Left colon (tissue), 2 donors: Measurements from ENCODE around the gene MCM5. TPM values are rescaled to one million over a fixed set of nuclear protein-coding genes. Genes with fewer than 3 reads are reported as not detected.
A peak's percentile ranks its signal among the peaks of the same experiment; 100 is the strongest.

Experiments
- ATAC-seq: fragments of 200-7000 bp; cut with Tn5 transposase; one replicate; pipeline ENCODE4 v1.9.1; 2020; ENCODE audit warnings: mild to moderate bottlenecking, moderate library complexity
- DNase-seq, 2 donors: peaks; one replicate each; pipeline ENCODE4 v3.0.0-alpha.2; 2020
- intact Hi-C, 2 donors: fragments of 100-400 bp; cut with DNase I in 1 of 2; cut with micrococcal nuclease in 1 of 2; formaldehyde crosslinking; loops; one replicate each; pipeline versions ENCODE4 v1.11.2 to v1.14.0; 2022; cut with DNase I, micrococcal nuclease
- total RNA-seq, 2 donors: library from RNA; stranded (reverse); fragmentation: NEBNext Ultra II Directional; extraction: Animal tissue kit (Norgen Biotek cat#: 25700); gene quantifications; one replicate each; pipeline ENCODE4 v1.2.1, GENCODE V29; 2021
- donor health status: DM: no; HTN: no; CAD: no.
- donor health status: DM: yes; HTN: yes; CAD: no.

MCM5 gene
- total RNA-seq, 2 donors from 2014 or later = 17.2 to 32.0 TPM

DNA sequence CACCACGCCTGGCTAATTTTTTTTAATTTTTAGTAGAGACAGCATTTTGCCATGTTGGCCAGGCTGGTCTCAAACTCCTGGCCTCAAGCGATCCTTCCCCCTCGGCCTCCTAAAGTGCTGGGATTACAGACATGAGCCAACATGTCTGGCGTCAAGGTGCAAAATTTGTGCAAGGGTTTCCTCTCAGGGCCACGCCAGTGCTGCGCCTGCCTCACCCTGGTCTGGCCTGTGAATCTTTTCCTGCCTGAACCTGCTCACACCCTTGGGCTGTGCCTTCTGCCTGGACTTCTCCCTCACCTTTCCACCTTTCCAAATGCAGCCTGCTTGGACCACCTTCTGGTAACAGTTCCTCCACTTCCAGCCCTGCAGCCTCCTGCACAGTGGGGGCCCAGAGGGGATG lies 43.4 kb downstream of the MCM5 start:
- intact Hi-C loops = no loop called here
- DNase-seq (no peak), ATAC-seq (no peak)

DNA sequence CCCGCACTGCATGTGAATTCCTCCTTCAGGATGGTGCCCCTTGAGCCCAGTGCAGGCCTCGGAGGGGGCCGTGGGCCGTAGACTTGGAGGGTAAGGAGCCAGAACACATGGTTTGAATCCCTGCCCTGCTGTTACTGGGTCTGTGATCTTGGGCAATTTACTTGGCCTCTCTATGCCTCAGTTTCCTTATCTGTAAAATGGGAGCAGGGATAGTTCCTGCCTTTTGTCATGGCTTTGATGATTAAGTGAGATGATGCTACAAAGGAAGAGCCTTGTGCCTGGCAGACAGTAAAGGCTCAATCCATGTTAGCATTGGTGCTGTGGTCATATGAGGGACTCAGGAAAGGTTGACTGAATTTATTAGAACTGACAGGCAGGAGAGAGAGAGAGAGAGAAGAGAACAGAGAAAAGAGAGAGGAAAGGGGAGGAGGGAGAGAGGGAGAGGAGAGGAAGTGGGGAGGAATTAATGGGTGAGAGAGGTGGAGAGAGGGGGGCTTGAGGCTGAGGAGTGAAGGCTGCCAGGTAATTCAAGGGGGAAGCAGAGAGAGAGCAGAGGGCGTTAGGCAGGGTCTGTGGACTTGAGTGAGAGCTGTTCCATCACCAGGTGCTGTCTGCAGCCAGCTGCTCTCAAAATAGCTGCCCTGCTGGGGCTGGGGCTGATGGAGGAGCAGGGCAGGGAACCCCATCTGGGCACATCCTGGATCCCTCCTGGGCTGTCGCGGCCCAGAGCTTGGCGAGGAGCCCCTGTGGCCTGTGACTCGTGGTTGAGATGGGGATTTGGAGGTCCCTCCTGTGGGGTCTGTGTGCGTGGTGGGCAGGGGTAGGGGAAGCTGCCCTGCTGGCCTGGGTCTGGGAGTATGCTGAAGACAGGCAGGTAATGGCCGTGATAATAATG lies 44.1 kb downstream of the MCM5 start:
- ATAC-seq (no peak), DNase-seq (no peak)
- intact Hi-C loops = no loop called here

DNA sequence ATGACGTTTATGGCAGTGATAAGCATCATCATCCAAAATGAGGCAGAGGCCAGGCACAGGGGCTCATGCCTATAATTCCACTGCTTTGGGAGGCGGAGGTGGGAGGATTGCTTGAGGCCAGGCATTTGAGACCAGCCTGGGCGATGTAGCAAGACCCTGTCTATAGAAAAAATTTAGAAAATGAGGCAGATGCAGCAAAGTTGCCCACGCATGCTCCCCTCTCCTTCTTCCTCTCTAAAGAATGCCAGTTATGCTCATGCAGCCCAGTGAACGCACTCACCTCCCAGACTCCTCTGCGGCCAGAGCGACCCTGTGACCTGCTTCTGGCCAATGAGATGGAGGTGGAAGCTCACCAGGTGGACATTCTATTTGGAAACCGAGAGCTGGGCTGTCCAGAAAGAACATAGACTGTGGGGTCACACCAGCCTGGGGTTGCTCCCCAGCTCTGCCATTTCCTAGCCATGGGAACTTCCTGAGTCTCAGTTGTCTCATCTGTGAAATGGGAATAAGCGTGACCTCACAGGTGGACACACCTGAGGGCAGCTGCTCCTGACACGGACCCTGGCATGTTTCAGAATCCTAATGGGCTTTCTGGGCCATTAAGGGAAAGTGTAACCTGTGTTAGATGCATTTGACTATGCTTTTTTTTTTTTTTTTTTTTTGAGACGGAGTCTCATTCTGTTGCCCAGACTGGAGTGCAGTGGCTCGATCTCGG lies 44.9 kb downstream of the MCM5 start:
- intact Hi-C loops = no loop called here
- DNase-seq (no peak), ATAC-seq (no peak)

- intact Hi-C loops = no loop called here
- DNase-seq (peak in 1 of 2 donors; percentile 45), ATAC-seq (no peak)
Measured at GRCh38 chr22:35445933-35446332, 46.0 kb downstream of the MCM5 start.

DNA sequence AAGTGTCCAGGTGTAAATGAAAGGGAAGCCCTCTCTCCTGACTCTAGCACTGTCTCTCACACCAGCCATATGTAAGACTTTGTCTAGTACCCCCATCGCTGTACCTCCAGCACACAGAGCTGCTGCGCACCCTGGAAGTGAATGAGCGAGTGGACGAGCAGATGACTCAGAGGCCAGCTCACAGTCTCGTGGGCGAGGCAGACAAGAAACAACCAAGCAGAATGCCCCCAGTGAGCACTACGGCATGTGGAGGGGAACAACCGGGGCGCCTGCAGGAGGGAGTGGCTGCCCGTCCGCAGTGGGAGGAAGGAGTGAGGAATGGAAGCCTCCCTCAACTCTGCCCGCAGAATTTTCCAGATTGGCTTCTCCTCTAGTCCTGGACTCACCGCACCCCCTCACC lies 46.4 kb downstream of the MCM5 start:
- intact Hi-C loops = no loop called here
- DNase-seq (peak; percentile 20 to 62), ATAC-seq (peak; percentile 21)

DNA sequence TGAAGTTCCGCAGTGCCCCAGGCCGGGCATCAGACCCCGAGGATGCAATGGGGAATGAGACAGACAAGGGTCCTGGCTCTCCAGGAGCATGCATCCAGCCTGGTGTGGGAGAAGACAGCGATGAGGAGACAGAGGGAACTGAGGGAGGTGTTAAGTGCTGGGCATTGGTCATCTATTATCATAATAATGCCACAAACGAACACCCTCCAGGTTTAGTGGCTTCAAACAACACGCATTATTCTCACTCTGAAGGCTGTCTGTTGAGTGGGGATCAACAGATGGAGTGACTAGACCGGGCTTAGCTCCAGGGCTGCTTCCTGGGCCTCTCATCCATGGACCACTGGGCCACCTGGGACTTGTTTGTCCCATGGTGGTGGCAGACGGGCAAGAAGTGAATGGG lies 48.6 kb downstream of the MCM5 start:
- intact Hi-C loops = no loop called here
- ATAC-seq (no peak), DNase-seq (no peak)

DNA sequence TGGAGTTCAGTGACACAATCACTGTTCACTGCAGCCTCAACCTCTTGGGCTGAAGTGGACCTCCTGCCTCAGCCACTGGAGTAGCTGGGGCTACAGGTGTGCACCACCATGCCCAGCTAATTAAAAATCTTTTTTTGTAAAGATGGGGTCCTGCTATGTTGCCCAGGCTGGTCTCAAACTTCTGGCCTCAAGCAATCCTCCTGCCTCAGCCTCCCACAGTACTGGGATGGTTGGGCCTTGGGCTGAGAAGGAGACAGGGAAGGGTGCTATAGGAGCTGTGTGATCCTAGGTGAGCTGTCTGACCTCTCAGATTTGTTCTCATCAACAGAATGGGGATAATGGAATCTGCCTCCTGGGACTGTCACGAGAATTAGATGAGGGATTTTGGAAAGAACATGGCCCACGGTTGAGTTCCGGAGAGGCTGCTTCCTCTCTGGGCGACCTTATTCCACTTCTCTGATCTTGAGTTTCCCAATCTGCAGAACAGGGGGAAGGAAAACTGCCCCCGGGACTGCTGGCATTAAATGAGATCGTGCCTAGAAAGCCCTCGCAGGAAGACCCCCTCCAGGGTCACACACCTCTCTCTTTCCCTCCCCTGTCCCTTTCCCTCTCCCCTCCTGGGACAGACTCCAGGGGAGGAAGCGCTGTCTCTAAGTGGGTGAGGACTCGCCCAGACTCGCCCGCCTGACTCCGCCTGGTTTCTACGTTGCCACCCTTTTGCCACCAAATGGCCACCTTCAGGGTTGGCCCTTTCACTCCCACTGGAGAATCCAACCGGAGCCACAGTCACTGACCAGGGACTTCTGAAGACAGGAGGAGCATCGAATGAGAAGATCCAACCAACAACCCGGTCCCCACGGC lies 50.1 kb downstream of the MCM5 start:
- peak in 1 of 2 donors; percentile 39 for DNase-seq
- no peak for ATAC-seq
- intact Hi-C loops = no loop called here

DNA sequence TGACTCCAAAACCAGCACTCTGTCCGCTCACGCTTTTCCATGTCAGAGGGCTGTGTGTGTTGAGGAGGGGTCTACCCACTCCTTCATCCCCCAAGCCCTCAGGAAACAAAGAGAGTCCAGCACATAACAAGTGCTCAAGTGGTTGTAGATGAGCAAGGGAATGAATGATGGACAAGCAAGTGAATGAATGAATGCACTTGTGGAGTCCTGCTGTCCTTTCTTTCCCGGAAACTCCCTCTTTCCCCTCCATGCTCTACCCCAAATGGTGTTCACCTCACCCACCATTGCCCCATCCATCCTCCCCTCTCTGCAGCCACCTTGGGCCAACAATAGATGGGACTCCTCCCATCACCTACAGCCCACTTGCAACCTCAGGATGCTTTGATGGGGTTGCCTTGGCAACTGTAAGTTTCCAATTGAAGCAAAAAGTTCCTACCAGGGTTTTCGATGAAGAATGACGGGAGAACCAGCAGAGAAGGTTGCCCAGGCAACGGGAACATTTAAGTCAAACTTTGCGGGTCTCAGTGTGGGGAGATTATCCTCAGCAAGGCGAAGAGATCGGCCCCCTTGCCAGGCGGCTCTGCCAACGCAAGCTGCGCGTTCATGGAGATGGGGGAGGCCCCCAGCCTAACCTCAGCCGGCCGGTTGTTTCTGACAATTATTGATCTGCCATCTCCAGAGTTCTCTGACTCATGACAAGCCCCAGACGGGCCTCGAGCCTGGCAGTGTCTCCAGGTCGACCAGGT lies 51.1 kb downstream of the MCM5 start:
- DNase-seq (no peak), ATAC-seq (no peak)
- intact Hi-C loops = no loop called here

DNA sequence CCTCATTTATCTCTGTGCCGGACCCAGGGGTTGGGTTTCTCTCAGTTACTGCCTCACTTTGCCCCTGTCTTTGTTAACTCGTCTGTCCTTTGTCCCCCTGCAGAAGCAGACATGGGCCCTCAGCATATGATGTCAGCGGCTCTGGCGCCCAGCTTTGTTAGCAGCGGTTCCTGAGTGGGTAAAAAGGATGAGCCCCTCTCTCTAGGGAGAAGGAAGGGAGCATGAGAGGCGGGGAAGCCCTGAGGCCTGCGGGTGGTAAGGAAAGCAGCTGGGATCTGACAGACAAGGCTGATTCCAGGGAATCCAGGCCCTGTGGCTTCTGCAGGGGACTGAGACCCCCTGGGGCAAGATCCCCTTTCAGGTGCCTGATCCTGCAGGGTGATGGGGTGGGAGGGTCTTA lies 51.7 kb downstream of the MCM5 start:
- intact Hi-C loops = no loop called here
- ATAC-seq (no peak), DNase-seq (no peak)

DNA sequence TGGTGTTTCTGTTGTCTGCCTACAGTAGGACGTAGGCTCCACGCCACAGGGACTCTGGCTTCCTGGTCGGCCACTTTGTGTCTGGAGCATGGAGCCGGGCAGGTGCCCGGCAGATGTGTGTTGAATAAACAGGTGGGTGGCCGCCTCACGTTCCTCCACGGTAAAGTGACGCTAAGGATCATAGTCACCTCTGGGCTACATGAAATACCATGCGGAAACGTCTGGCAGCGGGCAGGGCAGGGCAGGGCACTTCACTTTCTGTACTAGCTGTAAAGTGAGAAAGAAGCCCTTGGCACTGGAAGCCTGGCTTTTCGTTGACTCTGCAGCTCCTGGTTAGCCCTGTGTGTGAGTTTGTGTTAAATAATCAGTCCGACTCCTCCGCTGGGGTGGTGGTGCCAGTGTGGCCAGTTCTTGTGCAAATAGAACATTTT lies 52.4 kb downstream of the MCM5 start:
- ATAC-seq (peak; percentile 84), DNase-seq (peak; percentile 83 to 88)
- intact Hi-C loops = no loop called here

DNA sequence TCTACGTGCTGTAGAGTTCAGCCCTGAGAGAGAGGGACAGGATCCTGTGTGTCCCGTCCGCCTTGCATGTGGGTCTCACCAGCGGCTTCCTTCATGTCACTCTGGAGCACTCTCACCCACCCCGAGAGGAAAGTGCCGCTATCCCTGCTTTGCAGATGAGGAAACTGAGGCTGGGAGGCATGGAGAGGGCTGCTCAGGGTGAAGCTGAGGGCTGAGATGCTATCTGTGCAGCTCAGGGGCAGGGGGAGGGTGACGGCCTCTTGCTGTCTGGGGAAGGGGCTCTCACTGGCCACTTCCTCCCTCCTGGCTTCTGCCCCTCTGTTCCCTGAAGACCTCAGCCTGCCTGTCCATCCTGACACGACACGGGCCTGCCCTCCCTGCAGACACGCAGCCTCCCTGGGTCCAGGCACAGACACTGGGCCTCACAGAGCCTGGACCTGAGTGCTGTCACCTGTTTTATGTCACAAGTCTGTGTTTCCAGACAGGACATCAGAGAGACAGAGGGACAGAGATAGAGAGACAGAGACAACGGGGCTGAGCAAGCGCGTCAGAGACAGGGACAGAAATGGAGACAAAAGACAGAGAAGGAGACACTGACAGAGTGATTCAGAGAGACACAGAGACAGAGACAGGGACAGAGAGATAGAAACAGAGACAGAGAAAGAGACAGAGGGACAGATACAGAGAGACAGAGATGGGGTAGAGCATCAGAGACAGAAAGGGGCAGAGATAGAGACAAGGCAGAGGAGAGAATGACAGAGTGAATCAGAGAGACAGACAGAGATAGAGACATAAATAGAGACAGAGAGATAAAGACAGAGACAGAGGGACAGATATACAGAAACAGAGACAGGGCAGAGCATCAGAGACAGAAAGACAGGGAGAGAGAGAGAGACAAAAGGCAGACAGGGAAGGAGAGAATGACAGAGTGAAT lies 53.1 kb downstream of the MCM5 start:
- intact Hi-C loops = no loop called here
- ATAC-seq (peak; percentile 5), DNase-seq (no peak)

DNA sequence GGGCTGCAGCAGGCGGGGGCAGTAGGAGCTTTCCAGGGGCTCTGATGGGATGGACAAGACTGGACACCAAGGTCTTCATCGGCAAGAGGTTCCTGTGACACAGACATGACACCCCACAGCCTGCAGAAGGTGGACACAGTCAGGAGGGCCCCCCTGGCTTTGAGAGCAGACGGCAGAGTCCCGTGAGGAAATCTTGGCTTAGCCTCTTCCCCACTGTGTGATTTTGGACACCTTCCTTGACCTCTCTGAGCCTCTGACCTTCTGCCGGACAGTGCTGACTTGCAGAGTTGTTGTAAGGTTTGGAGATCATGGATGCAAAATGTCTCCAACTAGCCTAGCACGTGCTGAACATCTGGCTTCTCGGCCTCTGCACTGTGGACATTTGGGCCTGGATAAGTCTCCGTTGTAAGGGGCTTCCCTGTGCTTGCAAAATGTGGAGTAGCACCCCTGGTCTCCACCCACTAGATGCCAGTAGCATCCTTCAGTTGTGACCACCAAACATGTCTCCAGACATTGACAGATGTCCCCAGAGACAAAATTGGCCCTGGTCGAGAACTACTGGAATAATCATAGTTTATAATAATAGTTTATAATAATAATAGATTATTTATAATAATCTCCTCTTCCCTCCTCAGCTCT lies 54.6 kb downstream of the MCM5 start:
- intact Hi-C loops = no loop called here
- DNase-seq (no peak), ATAC-seq (no peak)

GRCh38 chr22:35455529-35455928 lies 55.6 kb downstream of the MCM5 start:
- ATAC-seq (no peak), DNase-seq (no peak)
- intact Hi-C loops = no loop called here

- intact Hi-C loops = no loop called here
- ATAC-seq = no peak
Measured at GRCh38 chr22:35456757-35457156, 56.8 kb downstream of the MCM5 start.

DNA sequence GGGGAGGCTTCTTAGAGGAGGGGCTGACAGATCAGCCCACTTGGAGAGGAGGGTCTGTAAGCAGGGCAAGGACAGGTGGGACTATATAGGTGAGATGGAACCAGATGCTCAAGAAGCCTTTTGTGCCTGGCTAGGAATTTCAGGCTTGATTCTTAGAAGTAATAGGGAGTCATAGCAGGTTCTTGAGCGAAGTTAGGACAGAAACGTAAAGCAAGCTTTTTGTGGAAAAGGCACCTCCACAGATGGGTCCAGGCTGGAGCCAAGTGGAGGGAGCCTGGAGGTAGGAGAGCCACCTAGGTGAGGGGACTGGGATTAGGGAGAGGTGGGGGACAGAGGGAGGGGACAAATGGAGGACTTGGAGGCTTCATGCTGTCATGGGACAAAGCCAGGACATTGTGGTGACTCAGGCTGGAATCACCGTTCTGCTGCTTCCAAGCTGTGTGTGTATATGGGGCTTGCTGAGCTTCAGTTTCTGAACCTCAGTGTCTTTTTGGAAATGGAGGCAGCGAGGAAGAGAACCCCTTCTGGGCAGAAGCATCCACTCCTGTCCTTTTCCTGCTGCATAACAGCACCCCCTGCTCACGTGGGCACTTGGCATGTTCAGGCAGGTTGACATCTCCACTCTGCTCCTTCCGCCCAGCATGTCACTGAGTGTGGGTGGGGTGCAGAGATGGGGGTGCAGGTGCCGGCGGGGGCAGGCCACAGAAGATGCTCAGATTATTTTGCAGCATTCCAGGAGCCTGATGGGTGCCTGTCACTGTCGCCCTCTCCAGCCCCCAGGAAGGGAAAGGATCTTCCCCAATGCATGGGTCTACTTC lies 58.0 kb downstream of the MCM5 start:
- no peak for DNase-seq
- intact Hi-C loops = no loop called here
- ATAC-seq = no peak

More at GRCh38 chr22:35456757-35457156, 56.8 kb downstream of the MCM5 start:
- no peak for DNase-seq
